NCI-H69 (cell line): Measurements from ENCODE around the gene PLCH1.
A peak's percentile ranks its signal among the peaks of the same experiment; 100 is the strongest.
"Not testable (repeated sequence)": the region's sequence is repeated elsewhere in the genome, so short reads cannot be mapped to it uniquely, and the experiment has no call there.

Source experiments
- DNase-seq: peaks from one replicate; lab custom pipeline; 2025; lab: John Stamatoyannopoulos, UW

PLCH1 gene

GRCh38 chr3:155420881-155421486 lies 323.9 kb downstream of the PLCH1 start:
- DNase-seq, result no peak

- no peak for DNase-seq
Measured at GRCh38 chr3:155420406-155420805, 324.5 kb downstream of the PLCH1 start.

GRCh38 chr3:155418407-155418806 lies 326.5 kb downstream of the PLCH1 start:
- peak; percentile 10 for DNase-seq

- no peak for DNase-seq
Measured at GRCh38 chr3:155417119-155417517, 327.8 kb downstream of the PLCH1 start.

- DNase-seq, result no peak
Measured at GRCh38 chr3:155416500-155417118, 328.3 kb downstream of the PLCH1 start.

GRCh38 chr3:155412904-155413303 lies 332.0 kb downstream of the PLCH1 start:
- DNase-seq, result no peak

GRCh38 chr3:155411500-155412223 lies 333.2 kb downstream of the PLCH1 start:
- DNase-seq, result no peak

- DNase-seq, result no peak
Measured at GRCh38 chr3:155409336-155409735, 335.5 kb downstream of the PLCH1 start.

GRCh38 chr3:155407971-155408370 lies 336.9 kb downstream of the PLCH1 start:
- no peak for DNase-seq

GRCh38 chr3:155407331-155407730 lies 337.5 kb downstream of the PLCH1 start:
- no peak for DNase-seq

GRCh38 chr3:155404486-155404885 lies 340.4 kb downstream of the PLCH1 start:
- peak; percentile 93 for DNase-seq

GRCh38 chr3:155402656-155403055 lies 342.2 kb downstream of the PLCH1 start:
- no peak for DNase-seq

GRCh38 chr3:155398046-155398445 lies 346.8 kb downstream of the PLCH1 start:
- no peak for DNase-seq

- not testable (repeated sequence) for DNase-seq
Measured at GRCh38 chr3:155394896-155395295, 350.0 kb downstream of the PLCH1 start.

- DNase-seq, result no peak
Measured at GRCh38 chr3:155394240-155394639, 350.6 kb downstream of the PLCH1 start.

GRCh38 chr3:155393316-155393715 lies 351.6 kb downstream of the PLCH1 start:
- no peak for DNase-seq

GRCh38 chr3:155392138-155392537 lies 352.7 kb downstream of the PLCH1 start:
- peak; percentile 48 for DNase-seq

- DNase-seq, result peak; percentile 85
Measured at GRCh38 chr3:155391551-155391958, 353.3 kb downstream of the PLCH1 start.

- DNase-seq, result no peak
Measured at GRCh38 chr3:155391104-155391503, 353.8 kb downstream of the PLCH1 start.

- DNase-seq, result no peak
Measured at GRCh38 chr3:155390351-155390750, 354.5 kb downstream of the PLCH1 start.

GRCh38 chr3:155388417-155388816 lies 356.5 kb downstream of the PLCH1 start:
- DNase-seq, result no peak

GRCh38 chr3:155387571-155387970 lies 357.3 kb downstream of the PLCH1 start:
- DNase-seq, result peak; percentile 25

- peak; percentile 77 for DNase-seq
Measured at GRCh38 chr3:155386919-155387318, 358.0 kb downstream of the PLCH1 start.
